ENCODE measurements around the gene NAT14. TPM values are rescaled to one million over a fixed set of nuclear protein-coding genes. Genes with fewer than 3 reads are reported as not detected.

NAT14 gene
- total and polyA plus RNA-seq, 8 donors, result 4.3 to 22.1 (median 8.7) TPM; not detected in 3

DNA sequence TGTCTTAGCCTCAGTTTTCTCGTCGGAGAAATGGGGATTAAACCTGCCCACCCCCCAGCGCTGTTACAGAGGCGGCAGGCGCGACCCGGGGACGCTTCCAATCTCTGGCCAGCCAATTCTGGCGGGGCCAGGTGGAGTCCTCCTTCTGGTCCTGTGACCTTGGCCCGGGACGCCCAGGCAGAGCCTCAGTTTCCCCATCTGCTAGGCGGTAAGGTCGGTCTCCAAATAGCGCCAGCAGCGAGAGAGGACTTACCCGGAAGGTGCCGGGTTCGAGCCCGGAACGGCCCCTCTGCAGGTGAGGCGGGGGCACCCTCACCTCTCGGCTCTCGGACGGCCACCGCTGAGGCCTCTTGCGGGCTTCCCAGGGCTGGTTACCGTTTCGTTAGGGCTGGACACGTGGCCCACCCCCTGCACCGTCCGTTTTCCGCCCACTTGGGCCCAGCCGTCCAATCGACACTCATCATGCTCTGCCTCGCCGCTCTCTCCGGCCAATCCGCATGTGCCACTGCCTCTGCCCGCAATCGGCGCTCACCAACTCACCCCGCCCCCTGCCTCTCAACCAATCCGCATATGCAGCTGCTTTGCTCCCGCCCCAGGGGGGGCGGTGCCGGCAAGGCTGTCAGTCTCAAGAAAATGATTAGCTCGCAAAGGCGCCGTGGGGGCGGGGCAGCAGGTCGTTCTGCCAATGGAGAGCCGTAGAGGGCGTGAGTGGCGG lies 23.6 kb upstream of the NAT14 start, which contains the start of gene ISOC2:
Gene ISOC2 (minus strand): TSS at position 384 of the 715 bp plus-strand sequence. CDS start 5,156 bp downstream, outside the sequence.
- Histone ChIP-seq H3K9me3 (no peaks in the 10 kb centered on the region), H3K4me3 (peak within 1 kb of the TSS; percentile 76 to 85 (median 82)), H3K4me1 (peaks cover 17 to 31% (median 28%) of the 10 kb centered on the region in 4 donors), H3K27me3 (no peaks in the 10 kb centered on the region), H3K36me3 (peaks cover 0 to 7% (median 4%) of the 10 kb centered on the region in 4 donors), H3K27ac (peak within 1 kb of the TSS; percentile 91 to 96 (median 94))
- intact Hi-C loops (cut with DNase I; ENCODE audit: low total_unique reads), result no loop called here
- TF ChIP-seq, protein P1, sequence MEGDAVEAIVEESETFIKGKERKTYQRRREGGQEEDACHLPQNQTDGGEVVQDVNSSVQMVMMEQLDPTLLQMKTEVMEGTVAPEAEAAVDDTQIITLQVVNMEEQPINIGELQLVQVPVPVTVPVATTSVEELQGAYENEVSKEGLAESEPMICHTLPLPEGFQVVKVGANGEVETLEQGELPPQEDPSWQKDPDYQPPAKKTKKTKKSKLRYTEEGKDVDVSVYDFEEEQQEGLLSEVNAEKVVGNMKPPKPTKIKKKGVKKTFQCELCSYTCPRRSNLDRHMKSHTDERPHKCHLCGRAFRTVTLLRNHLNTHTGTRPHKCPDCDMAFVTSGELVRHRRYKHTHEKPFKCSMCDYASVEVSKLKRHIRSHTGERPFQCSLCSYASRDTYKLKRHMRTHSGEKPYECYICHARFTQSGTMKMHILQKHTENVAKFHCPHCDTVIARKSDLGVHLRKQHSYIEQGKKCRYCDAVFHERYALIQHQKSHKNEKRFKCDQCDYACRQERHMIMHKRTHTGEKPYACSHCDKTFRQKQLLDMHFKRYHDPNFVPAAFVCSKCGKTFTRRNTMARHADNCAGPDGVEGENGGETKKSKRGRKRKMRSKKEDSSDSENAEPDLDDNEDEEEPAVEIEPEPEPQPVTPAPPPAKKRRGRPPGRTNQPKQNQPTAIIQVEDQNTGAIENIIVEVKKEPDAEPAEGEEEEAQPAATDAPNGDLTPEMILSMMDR (IDR thresholded peaks at IDR 0.05), result no peak
- peak; percentile 4 to 71 (median 71) for TF ChIP-seq POLR2AphosphoS5 (IDR thresholded peaks at IDR 0.05)
- 0 to 7% (median 1%) methylated on average over 35 to 54 of the region's 54 CpGs for WGBS, 5 donors
- DNase-seq, result peak; percentile 100

DNA sequence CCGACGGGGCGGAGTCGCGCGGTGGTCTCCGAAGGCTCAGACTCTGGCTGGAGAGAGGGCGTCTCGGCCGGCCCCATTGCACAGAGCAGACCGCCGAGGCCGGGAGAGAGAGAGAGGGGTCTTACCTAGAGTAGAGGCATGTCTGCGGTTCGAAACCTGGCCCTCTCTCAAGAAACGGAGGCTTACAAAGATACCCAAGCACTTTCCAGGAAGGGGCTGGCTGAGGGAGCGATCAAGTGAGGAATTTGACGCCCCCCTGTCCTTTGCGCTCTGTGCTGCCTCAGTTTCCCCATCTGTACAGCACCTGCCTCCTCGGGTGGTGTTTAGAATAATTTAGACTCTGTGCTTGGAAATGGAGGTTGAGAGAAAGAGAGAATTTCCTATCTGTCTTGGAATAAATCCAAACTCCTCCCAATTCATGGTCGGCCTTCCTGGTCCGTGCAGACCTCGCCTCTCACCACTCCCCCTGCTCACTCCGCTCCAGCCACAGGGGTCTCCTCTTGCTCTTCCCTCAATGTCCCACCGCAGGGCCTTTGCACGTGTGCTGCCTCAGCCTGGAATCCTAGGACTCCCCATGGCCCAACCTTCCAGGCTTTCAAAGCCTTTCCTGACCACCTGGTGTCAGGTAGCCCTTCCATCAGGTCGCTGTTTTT lies 22.9 kb upstream of the NAT14 start:
- Histone ChIP-seq H3K4me1 (peaks cover 17 to 31% (median 28%) of the 10 kb centered on the region in 4 donors), H3K27ac (peak overlapping the region; percentile 67 to 96 (median 94)), H3K27me3 (no peaks in the 10 kb centered on the region), H3K4me3 (peak overlapping the region; percentile 76 to 85 (median 82)), H3K36me3 (peaks cover 0 to under 1% (median 0%) of the 10 kb centered on the region in 4 donors), H3K9me3 (no peaks in the 10 kb centered on the region)
- TF ChIP-seq POLR2A (IDR thresholded peaks at IDR 0.05), result no peak
- TF ChIP-seq, protein P1 (IDR thresholded peaks at IDR 0.05), result no peak
- peak in 1 of 3 donors; percentile 52 for TF ChIP-seq POLR2AphosphoS5 (IDR thresholded peaks at IDR 0.05)
- no peak for TF ChIP-seq EP300 (IDR thresholded peaks at IDR 0.05)
- WGBS, 5 donors, result 11 to 21% (median 12%) methylated on average over 16 to 27 of the region's 27 CpGs
- intact Hi-C loops (cut with DNase I; ENCODE audit: low total_unique reads), result no loop called here
- peak in 1 of 2 donors; percentile 82 for DNase-seq

DNA sequence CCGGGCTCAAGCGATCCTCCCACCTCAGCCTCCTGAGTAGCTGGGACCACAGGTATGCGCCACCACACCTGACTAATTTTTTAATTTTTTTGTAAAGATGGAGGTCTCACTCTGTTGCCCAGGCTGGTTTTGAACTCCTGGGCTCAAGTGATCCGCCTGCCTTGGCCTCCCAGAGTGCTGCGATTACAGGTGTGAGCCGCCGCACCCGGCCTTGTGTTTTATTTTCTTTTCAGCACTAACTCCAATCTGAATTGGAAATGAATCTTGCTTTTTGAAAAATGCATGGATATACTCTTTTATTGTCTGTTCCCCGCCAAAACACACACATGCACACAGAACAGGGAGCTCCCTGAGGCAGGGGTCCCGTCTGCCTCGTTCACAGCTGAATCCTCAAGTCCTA lies 22.3 kb upstream of the NAT14 start:
- TF ChIP-seq POLR2A (IDR thresholded peaks at IDR 0.05) (no peak), EP300 (IDR thresholded peaks at IDR 0.05) (no peak), POLR2AphosphoS5 (IDR thresholded peaks at IDR 0.05) (no peak)
- TF ChIP-seq, protein P1 (IDR thresholded peaks at IDR 0.05), result no peak
- intact Hi-C loops (cut with DNase I; ENCODE audit: low total_unique reads), result no loop called here
- H3K27ac ChIP-seq, result no peak overlapping the region
- WGBS, 5 donors, result 80 to 83% (median 82%) methylated on average over 11 of the region's 11 CpGs
- peaks cover 17 to 34% (median 33%) of the 10 kb centered on the region in 4 donors for H3K4me1 ChIP-seq
- no peak for DNase-seq
- peak overlapping the region in 1 of 4 donors; percentile 76 for H3K4me3 ChIP-seq
- no peaks in the 10 kb centered on the region for H3K27me3 ChIP-seq
- no peaks in the 10 kb centered on the region for H3K36me3 ChIP-seq
- no peaks in the 10 kb centered on the region for H3K9me3 ChIP-seq

DNA sequence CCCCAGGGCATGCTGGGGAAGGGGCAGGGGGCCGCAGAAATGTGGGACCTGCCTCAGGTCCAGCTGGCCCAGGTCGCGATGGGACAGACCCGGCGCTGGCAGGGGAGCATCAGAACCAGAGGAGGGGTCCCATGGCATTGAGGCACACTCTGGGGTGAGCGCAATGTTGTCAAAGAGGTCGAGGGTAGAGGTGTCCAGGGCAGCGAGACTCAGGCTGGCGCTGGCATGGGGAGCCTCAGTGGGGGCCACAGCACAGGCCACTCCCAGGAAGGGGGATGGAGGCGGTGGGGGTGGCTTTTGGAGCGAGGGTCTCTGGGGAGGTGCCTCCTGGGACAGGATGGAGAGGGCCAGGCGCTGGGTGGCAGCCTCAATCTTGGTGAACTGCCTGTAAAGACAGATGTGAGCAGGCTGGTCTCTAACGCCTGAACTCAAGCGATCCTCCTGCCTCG lies 21.4 kb upstream of the NAT14 start:
- Histone ChIP-seq H3K27ac (no peak overlapping the region), H3K36me3 (no peaks in the 10 kb centered on the region), H3K4me1 (peaks cover 17 to 39% (median 38%) of the 10 kb centered on the region in 4 donors), H3K4me3 (no peak overlapping the region), H3K9me3 (no peaks in the 10 kb centered on the region), H3K27me3 (no peaks in the 10 kb centered on the region)
- DNase-seq, result no peak
- intact Hi-C loops (cut with DNase I; ENCODE audit: low total_unique reads), result no loop called here
- WGBS, 5 donors, result 64 to 77% (median 74%) methylated on average over 10 to 15 of the region's 15 CpGs
- TF ChIP-seq POLR2A (IDR thresholded peaks at IDR 0.05) (no peak), POLR2AphosphoS5 (IDR thresholded peaks at IDR 0.05) (no peak), EP300 (IDR thresholded peaks at IDR 0.05) (no peak)
- TF ChIP-seq, protein P1 (IDR thresholded peaks at IDR 0.05), result no peak

Measured in stomach (tissue), 9 donors.